ENCODE measurements around the gene PLLP. TPM values are rescaled to one million over a fixed set of nuclear protein-coding genes. Genes with fewer than 3 reads are reported as not detected.

Gene PLLP
- total and polyA plus RNA-seq, 9 of the 15 experiments (the other 6 are each of a cell fraction or from before 2014, with no cell fraction given) = 0.09 to 0.96 (median 0.27) TPM

DNA sequence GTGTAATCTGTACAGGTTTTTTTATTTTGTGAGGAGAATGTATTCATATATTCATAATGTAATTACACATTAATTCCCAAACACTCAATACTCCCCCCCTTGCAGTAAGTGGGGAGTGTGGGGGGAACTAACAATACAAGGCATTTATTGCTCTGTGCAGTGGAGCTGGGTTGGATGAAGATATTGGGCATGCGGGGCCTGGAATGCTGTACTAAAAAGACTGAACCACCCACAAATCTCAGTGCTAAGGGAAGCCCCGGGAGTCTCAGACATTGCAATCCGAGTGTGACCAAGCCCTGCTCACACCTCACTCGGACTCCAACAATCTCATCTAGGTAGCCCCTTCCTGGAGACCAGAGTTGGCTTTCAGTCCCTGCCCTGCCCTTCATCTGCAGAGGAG lies 6.0 kb downstream of the PLLP start:
- no peak for ATAC-seq
- CTCF ChIA-PET (ENCODE audit: low intra/inter-chr PET ratio) = no interaction called here

More for the DNA sequence above, 6.0 kb downstream of the PLLP start:
- H2AFZ ChIP-seq (ENCODE audit: low read depth, low read length) = no peak overlapping the region
- peaks cover 0 to 11% of the 10 kb centered on the region in 2 experiments; a peak in 3 of 5 replicates for H3K27me3 ChIP-seq (ENCODE audit: control insufficient read depth in 2 of 2, insufficient read depth in 2 of 2, low read length in 2 of 2)
- no peak for TF ChIP-seq XRCC4 (IDR thresholded peaks at IDR 0.05; ENCODE audit: extremely low read depth, insufficient read depth, insufficient read length)
- TF ChIP-seq, protein P1, sequence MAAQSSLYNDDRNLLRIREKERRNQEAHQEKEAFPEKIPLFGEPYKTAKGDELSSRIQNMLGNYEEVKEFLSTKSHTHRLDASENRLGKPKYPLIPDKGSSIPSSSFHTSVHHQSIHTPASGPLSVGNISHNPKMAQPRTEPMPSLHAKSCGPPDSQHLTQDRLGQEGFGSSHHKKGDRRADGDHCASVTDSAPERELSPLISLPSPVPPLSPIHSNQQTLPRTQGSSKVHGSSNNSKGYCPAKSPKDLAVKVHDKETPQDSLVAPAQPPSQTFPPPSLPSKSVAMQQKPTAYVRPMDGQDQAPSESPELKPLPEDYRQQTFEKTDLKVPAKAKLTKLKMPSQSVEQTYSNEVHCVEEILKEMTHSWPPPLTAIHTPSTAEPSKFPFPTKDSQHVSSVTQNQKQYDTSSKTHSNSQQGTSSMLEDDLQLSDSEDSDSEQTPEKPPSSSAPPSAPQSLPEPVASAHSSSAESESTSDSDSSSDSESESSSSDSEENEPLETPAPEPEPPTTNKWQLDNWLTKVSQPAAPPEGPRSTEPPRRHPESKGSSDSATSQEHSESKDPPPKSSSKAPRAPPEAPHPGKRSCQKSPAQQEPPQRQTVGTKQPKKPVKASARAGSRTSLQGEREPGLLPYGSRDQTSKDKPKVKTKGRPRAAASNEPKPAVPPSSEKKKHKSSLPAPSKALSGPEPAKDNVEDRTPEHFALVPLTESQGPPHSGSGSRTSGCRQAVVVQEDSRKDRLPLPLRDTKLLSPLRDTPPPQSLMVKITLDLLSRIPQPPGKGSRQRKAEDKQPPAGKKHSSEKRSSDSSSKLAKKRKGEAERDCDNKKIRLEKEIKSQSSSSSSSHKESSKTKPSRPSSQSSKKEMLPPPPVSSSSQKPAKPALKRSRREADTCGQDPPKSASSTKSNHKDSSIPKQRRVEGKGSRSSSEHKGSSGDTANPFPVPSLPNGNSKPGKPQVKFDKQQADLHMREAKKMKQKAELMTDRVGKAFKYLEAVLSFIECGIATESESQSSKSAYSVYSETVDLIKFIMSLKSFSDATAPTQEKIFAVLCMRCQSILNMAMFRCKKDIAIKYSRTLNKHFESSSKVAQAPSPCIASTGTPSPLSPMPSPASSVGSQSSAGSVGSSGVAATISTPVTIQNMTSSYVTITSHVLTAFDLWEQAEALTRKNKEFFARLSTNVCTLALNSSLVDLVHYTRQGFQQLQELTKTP (IDR thresholded peaks at IDR 0.05; ENCODE audit: low read depth in 1 of 2, partially characterized antibody in 2 of 2) = no peak
- no peak for TF ChIP-seq ESRRB (CRISPR knock-in tag; IDR thresholded peaks at IDR 0.05; ENCODE audit: borderline replicate concordance)
- TF ChIP-seq SMARCB1 (IDR thresholded peaks at IDR 0.05; ENCODE audit: insufficient read length, low read depth) = no peak
- TF ChIP-seq TAF9B (IDR thresholded peaks at IDR 0.05; ENCODE audit: partially characterized antibody) = no peak
- no peak for TF ChIP-seq ATF4 (CRISPR knock-in tag; IDR thresholded peaks at IDR 0.05)
- TF ChIP-seq BRF1 (IDR thresholded peaks at IDR 0.05; ENCODE audit: borderline replicate concordance, extremely low read depth, insufficient read length) = no peak
- TF ChIP-seq MBD2 (IDR thresholded peaks at IDR 0.05; ENCODE audit: borderline replicate concordance, low read depth) = no peak
- TF ChIP-seq TFAM (CRISPR knock-in tag; conservative IDR thresholded peaks at IDR 0.05) = no peak
- TF ChIP-seq FOXK2 (conservative IDR thresholded peaks at IDR 0.05 in 1 of 2, IDR thresholded peaks at IDR 0.05 in 1 of 2; ENCODE audit: low read depth in 2 of 2) = no peak
- TF ChIP-seq PTTG1 (tag; IDR thresholded peaks at IDR 0.05; ENCODE audit: low read depth) = no peak
- peaks cover 6 to 7% of the 10 kb centered on the region in 2 experiments; a peak in 4 of 5 replicates for H3K4me1 ChIP-seq (replicated peaks in 1 of 2; ENCODE audit: control insufficient read depth in 2 of 2, insufficient read depth in 2 of 2, low read length in 2 of 2)
- H3K4me2 ChIP-seq (ENCODE audit: insufficient read depth, low read length) = no peak overlapping the region
- DNase-seq (ENCODE audit: extremely low read depth in 1 of 4, low spot score in 3 of 4) (no peak), FAIRE-seq (no peak)
- POLR2A ChIA-PET = no interaction called here
- no peaks in the 10 kb centered on the region for H3K9me1 ChIP-seq (ENCODE audit: control insufficient read depth, insufficient read depth, low read length)
- 0 out of 2 replicates have a peak, but pooled peaks cover 3% of the 10 kb centered on the region for H4K20me1 ChIP-seq (replicated peaks; ENCODE audit: control insufficient read depth, insufficient read depth, low read length)
- BruUV-seq (replicated peaks) = no TSS peak
- no peak overlapping the region for H3K4me3 ChIP-seq
- in situ Hi-C loops (cut with MboI) (no loop called here), intact Hi-C loops (cut with micrococcal nuclease) (no loop called here)
- no peaks in the 10 kb centered on the region for H3K36me3 ChIP-seq (ENCODE audit: control insufficient read depth, insufficient read depth, low read length)
- no peak overlapping the region for H3K27ac ChIP-seq (ENCODE audit: extremely low read depth, low read depth, low read length)
- WGBS (ENCODE audit: insufficient coverage, low coverage, missing lambda C conversion rate) = 22% methylated on average over 4 of the region's 4 CpGs
- no peaks in the 10 kb centered on the region for H3K79me2 ChIP-seq (ENCODE audit: control insufficient read depth, insufficient read depth, low read length)
- no peak overlapping the region for H3K9ac ChIP-seq (ENCODE audit: insufficient read depth in 1 of 2, low read depth in 2 of 2, low read length in 2 of 2)
- no peaks in the 10 kb centered on the region for H3K9me3 ChIP-seq (replicated peaks; ENCODE audit: control insufficient read depth, insufficient read depth, low read depth, low read length)

Measured in K562 (cell line).